GM12872 (cell line): ENCODE results near the gene LHFPL5.

Experiments used
- CTCF ChIP-seq: IDR thresholded peaks from 3 replicates; pipeline ENCODE4 v1.5.1; 2011; ENCODE audit warnings: low read depth, mild to moderate bottlenecking, low read length, moderate library complexity; ENCODE audit not compliant: insufficient read depth

LHFPL5 gene

GRCh38 chr6:35795453-35796071 is 9.6 kb upstream of the LHFPL5 start:
- no peak for TF ChIP-seq CTCF

GRCh38 chr6:35796236-35796635 is 8.9 kb upstream of the LHFPL5 start:
- no peak for TF ChIP-seq CTCF

DNA sequence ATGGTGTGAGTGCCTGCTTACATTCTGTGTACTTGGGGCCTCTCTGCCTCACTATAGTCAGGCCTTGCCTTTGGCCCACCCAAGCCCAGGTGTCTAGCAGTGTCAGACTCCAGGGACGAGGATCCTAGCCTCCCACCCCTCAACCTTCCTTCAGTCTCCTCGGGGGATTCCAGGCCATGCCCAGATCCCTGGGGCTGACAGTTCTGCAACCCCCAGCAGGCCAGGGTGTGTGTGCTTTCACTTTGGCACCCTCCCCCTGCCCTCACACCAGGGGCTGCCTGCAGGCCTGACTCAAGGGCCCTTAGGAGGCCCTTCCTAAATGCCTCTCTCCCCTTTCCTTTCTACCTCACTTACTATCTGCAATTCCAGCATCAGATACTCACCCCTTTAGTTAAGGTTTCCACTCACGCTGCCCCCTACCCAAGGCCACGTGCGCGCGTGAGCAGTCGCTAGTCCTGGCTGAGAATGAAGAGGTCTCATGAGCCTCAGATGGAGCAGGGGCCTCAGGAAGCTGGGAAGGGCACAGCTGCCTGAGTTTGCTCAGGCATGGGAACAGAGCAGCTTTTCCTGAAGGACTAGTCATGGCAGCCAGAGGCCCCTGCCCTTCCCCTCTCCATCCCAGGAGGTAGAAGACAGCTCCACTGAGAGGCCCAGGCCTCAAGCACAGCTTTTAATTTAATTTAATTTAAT is 7.2 kb upstream of the LHFPL5 start:
- no peak for TF ChIP-seq CTCF

GRCh38 chr6:35798706-35799105 is 6.4 kb upstream of the LHFPL5 start:
- TF ChIP-seq CTCF: no peak

GRCh38 chr6:35801148-35801547 is 4.0 kb upstream of the LHFPL5 start:
- TF ChIP-seq CTCF: no peak

- no peak for TF ChIP-seq CTCF
Observed at GRCh38 chr6:35808688-35809087, 3.5 kb downstream of the LHFPL5 start.

- TF ChIP-seq CTCF: no peak
Observed at GRCh38 chr6:35809809-35810208, 4.7 kb downstream of the LHFPL5 start.
